Amniotic epithelial cell (primary cell): Measurements from ENCODE around the gene SFRP2.

Source experiments
- DNase-seq: peaks from one replicate; pipeline ENCODE4 v3.0.0-alpha.2; 2010; ENCODE audit warnings: low read depth

The SFRP2 gene

GRCh38 chr4:153771046-153771445, 17.8 kb downstream of the SFRP2 start:
- peak; percentile 33 for DNase-seq

- DNase-seq: no peak
Observed at GRCh38 chr4:153766758-153767157, 22.1 kb downstream of the SFRP2 start.

- no peak for DNase-seq
Observed at GRCh38 chr4:153765894-153766293, 23.0 kb downstream of the SFRP2 start.

- DNase-seq: no peak
Observed at GRCh38 chr4:153764601-153765368, 24.1 kb downstream of the SFRP2 start.

GRCh38 chr4:153763404-153763803, 25.5 kb downstream of the SFRP2 start:
- no peak for DNase-seq

- no peak for DNase-seq
Observed at GRCh38 chr4:153759407-153760316, 29.2 kb downstream of the SFRP2 start, which contains the start of gene RNF175. Gene RNF175 (minus strand): TSS chr4:153760024. CDS start chr4:153759862, 162 bp downstream.

- DNase-seq: no peak
Observed at GRCh38 chr4:153758688-153759406, 30.0 kb downstream of the SFRP2 start.

GRCh38 chr4:153758136-153758535, 30.7 kb downstream of the SFRP2 start:
- DNase-seq: no peak

GRCh38 chr4:153757407-153757806, 31.5 kb downstream of the SFRP2 start:
- DNase-seq: peak; percentile 9

- DNase-seq: no peak
Observed at GRCh38 chr4:153755186-153755585, 33.7 kb downstream of the SFRP2 start.

GRCh38 chr4:153750197-153750817, 38.6 kb downstream of the SFRP2 start:
- peak; percentile 72 for DNase-seq

GRCh38 chr4:153748378-153748777, 40.5 kb downstream of the SFRP2 start:
- peak; percentile 83 for DNase-seq

- DNase-seq: peak; percentile 28
Observed at GRCh38 chr4:153747406-153747955, 41.4 kb downstream of the SFRP2 start.

GRCh38 chr4:153745651-153746050, 43.2 kb downstream of the SFRP2 start:
- DNase-seq: no peak

GRCh38 chr4:153741541-153741940, 47.3 kb downstream of the SFRP2 start:
- DNase-seq: no peak

GRCh38 chr4:153735906-153736461, 52.9 kb downstream of the SFRP2 start:
- DNase-seq: peak; percentile 48

GRCh38 chr4:153733751-153734448, 55.0 kb downstream of the SFRP2 start:
- no peak for DNase-seq

GRCh38 chr4:153731239-153731638, 57.6 kb downstream of the SFRP2 start:
- DNase-seq: peak; percentile 77
